NCI-H2227 treated with DMSO at 0.1 percent for 48 hours (cell line): Measurements from ENCODE around the gene SKI.
"Not testable (repeated sequence)": the region's sequence is repeated elsewhere in the genome, so short reads cannot be mapped to it uniquely, and the experiment has no call there.

ENCODE experiments used
- DNase-seq: peaks from one replicate; lab custom pipeline; 2025; lab: John Stamatoyannopoulos, UW

SKI gene

GRCh38 chr1:2320006-2320405 is 91.9 kb downstream of the SKI start:
- no peak for DNase-seq

GRCh38 chr1:2320760-2321667 is 92.9 kb downstream of the SKI start:
- no peak for DNase-seq

GRCh38 chr1:2322065-2322571 is 94.0 kb downstream of the SKI start:
- no peak for DNase-seq

- no peak for DNase-seq
Measured at GRCh38 chr1:2322581-2323211, 94.6 kb downstream of the SKI start.

GRCh38 chr1:2323451-2323974 is 95.4 kb downstream of the SKI start:
- no peak for DNase-seq

GRCh38 chr1:2324553-2325366 is 96.6 kb downstream of the SKI start:
- DNase-seq, result no peak

- DNase-seq, result no peak
Measured at GRCh38 chr1:2326524-2326923, 98.4 kb downstream of the SKI start.

- not testable (repeated sequence) for DNase-seq
Measured at GRCh38 chr1:2327162-2327561, 99.0 kb downstream of the SKI start.

GRCh38 chr1:2327841-2328240 is 99.7 kb downstream of the SKI start:
- no peak for DNase-seq

GRCh38 chr1:2328676-2329455 is 100.7 kb downstream of the SKI start:
- DNase-seq, result no peak

GRCh38 chr1:2330035-2330434 is 101.9 kb downstream of the SKI start:
- no peak for DNase-seq

- DNase-seq, result no peak
Measured at GRCh38 chr1:2330519-2331199, 102.5 kb downstream of the SKI start.

GRCh38 chr1:2331200-2331544 is 103.1 kb downstream of the SKI start:
- no peak for DNase-seq

- DNase-seq, result not testable (repeated sequence)
Measured at GRCh38 chr1:2331580-2331979, 103.5 kb downstream of the SKI start.

- no peak for DNase-seq
Measured at GRCh38 chr1:2334366-2334765, 106.2 kb downstream of the SKI start.

GRCh38 chr1:2334883-2335534 is 106.9 kb downstream of the SKI start:
- DNase-seq, result no peak

GRCh38 chr1:2335721-2336455 is 107.8 kb downstream of the SKI start:
- no peak for DNase-seq

- DNase-seq, result no peak
Measured at GRCh38 chr1:2336499-2336898, 108.4 kb downstream of the SKI start.

GRCh38 chr1:2337081-2337480 is 109.0 kb downstream of the SKI start:
- no peak for DNase-seq

- no peak for DNase-seq
Measured at GRCh38 chr1:2337501-2337900, 109.4 kb downstream of the SKI start.
